HG03575 (cell line): ENCODE results near the gene CASTOR1.

Experiments
- ATAC-seq: cut with Tn5 transposase; IDR thresholded peaks from one replicate; pipeline ENCODE4 v1.9.1; 2021; ENCODE audit not compliant: unreplicated experiment, insufficient number of reproducible peaks, low FRiP score; ENCODE audit errors: extremely low read depth

The CASTOR1 gene

DNA sequence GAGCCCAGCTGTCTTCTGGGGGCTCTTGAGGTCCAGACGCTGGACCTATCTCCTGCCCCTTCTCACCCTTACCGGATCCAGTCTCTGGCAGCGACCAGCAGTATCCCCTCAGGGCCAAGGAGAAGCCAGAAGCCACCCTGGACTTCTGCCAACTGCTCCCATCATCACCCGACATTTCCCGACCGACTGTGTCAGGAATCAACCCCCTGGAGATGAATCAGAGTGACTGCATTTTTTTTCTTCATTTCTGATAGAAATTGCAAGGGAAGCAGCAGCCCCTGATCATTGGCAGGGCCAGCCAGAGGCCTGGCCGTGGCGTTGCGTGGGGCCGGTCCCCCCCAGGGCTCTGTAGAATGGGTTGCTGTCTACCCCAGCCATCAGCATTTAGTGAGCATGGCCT lies 37.6 kb downstream of the CASTOR1 start:
- ATAC-seq = no peak

DNA sequence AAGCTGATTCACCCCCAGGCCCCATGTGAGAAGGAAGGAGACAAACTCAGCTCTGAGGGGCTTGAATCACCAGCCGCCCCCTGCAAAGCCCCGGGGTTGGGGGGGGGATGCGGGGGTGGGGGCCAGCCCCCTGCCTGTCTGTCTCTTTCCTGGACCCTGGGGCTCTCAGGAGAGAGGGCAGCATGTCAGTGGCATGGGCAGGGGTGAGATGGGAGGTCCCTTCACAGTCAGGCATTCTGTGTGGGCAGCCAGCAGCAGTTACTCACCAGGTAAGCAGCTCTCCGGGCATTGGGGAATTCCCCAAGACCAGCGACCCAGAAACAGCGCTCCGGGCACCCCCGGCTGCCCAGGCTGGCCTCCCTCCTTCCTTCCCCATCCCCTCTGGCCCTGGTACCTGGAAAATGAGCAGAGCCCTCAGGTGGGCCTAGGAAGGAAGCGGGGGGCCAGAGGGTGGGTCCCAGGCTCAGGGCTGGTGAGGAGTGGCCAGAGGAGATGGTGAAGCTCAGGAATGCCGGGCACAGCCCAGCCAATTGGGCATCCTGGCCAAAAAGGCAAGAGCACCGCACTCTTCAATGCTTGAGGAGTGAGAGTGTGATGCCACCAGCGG lies 38.5 kb downstream of the CASTOR1 start:
- no peak for ATAC-seq

DNA sequence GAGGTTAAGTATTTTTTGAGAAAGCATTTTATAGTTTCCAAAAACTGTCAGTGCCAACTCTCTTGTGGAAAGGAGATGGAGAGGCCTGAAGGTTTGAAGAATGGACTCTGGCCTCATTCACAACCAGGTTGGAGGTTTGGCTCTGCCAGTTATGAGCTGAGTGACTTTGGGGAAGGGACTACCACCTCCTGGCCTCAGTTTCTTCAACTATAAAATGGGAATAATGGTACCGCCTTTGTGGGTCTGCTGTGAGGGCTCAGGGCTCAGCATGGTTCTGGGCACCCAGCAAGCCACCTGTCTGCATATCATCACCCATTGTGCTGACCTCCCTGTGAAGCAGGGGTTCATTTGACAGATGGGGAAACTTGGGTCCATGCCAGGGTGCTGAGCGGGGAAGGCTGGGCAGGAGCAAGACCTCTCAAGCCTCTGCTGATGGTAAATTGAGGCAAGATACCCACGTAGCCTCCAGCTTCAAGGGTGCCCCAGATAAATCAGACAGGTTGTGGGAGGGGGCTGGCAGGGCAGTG lies 39.2 kb downstream of the CASTOR1 start:
- no peak for ATAC-seq

DNA sequence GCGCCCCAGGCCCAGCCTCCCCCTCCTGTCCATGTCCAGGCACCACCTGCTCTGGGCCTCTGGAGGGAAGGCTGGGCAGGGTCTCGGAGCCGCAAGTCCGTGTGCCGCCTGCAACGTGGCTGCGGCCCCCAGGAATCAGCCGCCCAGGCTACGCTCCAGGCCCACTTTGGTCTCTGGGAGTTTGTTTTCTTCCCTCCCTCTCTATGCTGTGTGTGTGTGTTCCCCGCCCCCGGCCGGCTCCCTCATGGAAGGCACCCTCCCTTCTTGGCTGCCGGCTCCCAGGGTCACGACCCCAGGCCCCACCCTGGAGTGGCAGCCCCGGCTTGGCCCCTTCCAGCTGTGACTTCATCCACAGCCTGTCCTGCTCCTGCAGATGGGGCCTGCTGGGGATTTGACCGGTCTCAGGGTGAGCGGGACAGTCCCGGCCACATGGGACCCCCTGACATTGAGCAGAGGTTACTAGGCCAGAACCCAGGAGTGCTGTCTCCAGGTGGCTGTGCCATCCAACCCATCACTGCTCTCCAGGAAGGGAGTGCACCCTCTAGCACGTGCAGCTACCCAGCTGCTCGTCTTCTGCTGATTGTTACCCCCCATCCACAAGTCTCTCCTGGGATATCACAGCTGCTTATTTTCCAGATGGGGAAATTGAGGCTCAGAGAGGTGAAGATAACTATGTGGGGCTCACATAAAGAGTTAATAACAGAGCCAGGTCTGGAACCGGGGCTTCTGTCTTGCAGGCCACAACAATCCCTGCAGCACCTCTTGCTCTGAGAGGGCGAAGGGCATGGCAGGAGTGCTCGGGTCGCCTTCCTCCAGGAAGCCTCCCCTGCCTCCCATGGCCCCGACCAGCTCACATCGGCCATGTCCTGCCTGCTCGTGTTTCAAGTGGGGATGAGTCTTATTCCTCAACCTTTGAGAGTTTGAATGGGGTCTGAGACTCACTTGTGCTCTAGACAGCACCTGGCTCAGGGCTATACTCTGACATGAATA lies 40.0 kb downstream of the CASTOR1 start:
- no peak for ATAC-seq

DNA sequence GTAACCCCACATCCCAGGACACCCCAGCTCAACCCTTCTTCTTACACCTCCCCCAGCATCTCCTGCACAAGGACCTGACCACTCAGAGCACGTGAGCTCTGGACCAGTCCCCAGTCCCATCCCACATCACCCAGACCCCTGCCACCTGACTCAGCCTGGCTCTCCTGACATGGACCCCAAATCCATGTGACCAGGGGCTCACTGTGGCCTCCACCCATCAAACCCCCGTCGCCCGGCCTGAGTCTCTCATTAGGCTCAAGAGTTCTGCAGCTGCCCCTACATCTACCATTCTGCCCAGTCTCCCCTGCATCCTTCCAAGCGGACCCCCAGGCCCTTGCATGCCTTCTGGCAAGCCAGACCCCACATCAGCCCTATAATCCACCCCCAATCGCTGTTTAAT lies 40.8 kb downstream of the CASTOR1 start:
- no peak for ATAC-seq

DNA sequence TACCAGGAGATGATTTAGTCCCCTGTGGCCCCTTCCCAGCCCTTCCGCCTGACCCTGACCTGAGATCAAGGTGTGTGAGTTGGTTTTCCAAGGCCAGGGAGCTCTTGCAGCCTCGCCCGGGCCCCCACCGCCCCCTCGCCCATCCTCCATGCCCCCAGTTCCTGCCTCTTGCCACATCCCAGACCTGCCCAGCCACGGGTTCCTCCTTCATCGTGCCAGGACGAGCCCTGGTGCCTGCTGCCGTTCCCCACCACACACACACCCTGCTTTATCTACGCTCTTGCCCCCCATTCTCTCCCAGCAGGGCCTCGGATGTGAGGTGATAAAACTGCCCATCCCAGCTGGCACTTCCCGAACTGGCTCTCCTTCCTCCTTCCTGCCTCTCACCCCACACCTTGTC lies 41.3 kb downstream of the CASTOR1 start:
- no peak for ATAC-seq

DNA sequence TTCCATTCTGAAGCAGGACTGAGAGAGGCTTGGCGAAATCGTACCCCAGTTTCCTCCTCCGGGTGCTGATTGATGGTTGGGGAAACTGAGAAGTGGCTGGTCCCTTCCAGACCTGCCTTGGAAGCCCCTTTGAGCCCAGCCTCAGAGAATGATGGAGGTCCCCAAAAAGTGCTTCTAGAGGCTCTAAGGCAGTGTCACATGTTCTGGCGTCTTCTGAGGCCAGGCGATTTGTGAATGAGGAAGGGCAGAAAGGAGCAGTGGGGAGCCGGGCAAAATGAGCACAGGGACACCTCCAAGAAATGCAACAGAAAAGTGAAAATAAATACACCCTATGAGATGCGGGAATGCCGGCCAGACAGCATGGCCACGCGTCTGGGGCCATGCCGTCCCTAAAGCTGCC lies 41.7 kb downstream of the CASTOR1 start:
- no peak for ATAC-seq

DNA sequence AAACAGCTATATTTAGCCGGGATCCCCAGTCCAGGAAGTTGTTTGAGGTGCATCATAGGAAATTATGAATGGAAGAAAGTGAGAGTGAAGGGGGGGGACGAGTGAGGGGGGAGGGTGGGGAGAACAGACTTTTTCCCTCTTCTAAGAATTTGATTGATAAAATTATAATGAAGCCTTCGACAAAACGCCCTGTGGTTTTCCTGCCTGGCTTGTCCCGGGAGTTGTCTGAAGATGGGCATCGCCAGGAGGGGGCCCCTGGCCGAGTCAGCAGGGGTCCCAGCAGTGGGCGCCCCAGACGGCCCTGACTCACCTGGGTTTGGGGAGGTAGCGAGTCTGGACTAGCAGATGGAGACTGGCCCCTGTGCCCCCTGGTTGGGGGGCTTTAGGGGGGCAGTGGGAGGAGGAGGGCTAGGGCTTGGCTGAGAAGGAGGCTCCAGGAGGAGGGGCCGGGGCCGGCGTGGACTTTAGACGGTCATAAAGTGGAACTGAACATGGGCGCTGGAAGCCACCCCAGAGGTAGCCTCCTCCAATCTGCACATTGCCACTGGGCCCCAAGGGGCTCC lies 42.4 kb downstream of the CASTOR1 start:
- ATAC-seq = no peak

DNA sequence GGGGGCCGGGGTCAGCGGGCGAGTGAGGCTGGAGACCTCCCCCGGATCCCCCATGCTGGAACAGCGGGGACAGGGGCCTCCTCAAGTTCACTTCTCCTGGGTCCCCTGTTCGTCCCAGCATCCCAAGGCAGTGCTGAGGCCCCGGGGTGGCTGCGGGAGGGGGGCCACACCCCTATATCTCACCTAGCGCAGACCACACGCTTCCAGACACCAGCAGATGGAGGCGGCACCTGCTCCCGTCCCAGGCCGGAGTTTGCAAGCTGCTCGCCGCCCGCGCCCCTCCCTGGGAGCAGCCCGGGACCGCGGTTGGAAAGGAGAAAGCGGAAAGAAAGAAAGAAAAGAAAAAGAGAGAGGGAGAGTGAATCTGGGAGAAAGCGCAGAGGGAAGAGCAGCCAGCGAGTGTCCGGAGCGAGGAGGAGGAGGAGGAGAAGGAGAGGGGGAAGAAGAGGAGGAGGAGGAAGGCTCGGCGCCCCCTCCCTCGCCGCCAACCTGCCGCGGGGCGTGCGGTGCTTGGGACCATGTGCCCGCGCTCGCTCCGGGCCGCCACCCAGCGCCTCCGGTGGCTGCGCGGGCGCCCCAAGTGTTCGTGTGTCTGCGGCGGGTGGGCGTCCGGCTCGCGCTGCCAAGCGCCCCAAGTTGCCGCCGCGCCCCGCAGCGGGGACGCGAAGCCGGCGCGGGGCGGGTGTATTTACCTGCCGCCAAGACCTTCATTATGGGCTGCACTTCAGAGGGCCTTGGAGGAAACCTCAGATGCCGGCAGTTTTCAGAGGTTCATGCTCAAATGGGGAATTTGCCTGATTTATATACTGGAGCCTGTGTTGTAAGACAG lies 43.1 kb downstream of the CASTOR1 start, which contains the start of gene LIF:
LIF (minus strand) TSS at position 775 of the 829 bp plus-strand sequence; CDS start at position 711, 64 bp downstream.
- no peak for ATAC-seq

DNA sequence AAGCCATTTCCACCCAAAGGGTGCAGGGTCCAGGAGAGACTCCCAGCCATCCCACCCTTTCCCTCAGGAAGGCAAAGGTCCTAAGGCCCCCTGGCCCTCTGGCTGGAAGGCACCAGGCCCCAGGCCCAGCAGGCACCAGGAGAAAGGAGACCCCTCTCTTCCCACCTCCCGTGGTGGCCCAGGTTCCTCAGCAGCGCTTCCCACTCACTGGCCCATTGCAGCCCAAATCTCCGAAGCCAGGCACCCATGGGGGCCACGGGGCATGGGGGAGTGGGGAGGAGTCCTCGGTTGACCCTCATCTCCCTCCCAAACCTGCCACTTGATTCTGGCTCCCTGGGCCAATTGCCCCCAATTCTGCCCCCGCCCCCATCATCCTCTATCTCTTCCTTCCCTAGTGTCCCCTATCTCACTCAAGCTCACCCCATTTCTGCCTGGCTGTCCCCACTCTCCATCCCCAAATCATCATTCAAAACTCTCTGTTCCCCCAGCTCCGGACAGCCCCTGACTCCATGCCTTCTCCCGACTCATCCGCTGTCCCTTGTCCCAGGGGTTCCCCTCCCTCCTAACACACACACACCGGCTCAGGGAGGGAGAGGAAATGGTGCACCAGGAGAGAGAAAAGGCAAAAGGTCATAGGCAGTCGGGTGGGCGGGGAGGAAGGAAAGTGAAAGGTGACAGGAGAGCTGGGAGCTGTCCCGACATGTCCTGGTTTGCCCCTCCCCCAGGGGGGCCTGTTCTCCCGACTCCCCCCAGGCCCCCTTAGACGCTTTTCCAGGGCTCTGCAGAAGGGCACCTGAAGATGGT lies 43.9 kb downstream of the CASTOR1 start:
- ATAC-seq = no peak

DNA sequence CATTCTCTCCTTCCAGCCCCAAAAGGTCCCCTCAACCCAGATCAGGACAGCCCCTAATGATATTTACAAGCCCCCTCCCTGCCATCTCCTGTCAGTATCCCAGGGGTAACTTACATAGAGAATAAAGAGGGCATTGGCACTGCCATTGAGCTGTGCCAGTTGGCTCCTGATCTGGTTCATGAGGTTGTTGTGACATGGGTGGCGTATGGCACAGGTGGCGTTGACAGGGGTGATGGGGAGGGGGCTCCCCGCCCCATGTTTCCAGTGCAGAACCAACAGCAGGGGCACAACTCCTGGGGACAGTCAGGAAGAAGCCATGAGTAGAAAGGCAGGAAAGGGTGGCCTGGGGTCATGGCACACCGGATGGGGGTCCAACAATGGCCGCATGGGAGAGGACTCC lies 44.7 kb downstream of the CASTOR1 start:
- no peak for ATAC-seq

DNA sequence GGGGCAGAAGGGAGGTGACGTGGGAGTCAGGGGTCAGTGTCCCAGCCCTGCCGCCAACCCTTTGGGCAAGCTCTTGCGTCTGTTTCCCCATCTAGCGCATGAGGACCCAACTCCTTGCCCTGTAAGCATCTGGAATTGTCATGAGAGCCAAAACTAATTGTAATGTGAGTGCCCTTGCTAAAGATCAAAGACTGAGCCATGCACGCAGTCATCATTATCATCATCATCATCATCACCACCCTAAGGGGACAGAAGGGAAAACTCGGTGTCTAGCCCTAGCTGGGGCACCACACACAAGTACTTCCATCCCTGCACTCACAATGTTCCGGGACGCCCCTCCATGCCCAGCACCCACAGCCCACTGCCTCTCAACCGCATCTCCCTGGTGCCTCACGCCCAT lies 45.2 kb downstream of the CASTOR1 start:
- no peak for ATAC-seq

DNA sequence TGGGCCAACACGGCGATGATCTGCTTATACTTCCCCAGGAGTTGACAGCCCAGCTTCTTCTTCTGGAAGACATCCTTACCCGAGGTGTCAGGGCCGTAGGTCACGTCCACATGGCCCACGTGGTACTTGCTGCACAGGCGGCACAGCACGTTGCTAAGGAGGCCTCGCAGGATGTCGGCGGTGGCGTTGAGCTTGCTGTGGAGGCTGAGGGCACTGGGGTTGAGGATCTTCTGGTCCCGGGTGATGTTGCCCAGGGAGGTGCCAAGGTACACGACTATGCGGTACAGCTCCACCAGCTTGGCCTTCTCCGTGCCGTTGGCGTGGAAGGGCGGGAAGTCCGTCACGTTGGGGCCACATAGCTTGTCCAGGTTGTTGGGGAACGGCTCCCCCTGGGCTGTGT lies 45.6 kb downstream of the CASTOR1 start:
- no peak for ATAC-seq

DNA sequence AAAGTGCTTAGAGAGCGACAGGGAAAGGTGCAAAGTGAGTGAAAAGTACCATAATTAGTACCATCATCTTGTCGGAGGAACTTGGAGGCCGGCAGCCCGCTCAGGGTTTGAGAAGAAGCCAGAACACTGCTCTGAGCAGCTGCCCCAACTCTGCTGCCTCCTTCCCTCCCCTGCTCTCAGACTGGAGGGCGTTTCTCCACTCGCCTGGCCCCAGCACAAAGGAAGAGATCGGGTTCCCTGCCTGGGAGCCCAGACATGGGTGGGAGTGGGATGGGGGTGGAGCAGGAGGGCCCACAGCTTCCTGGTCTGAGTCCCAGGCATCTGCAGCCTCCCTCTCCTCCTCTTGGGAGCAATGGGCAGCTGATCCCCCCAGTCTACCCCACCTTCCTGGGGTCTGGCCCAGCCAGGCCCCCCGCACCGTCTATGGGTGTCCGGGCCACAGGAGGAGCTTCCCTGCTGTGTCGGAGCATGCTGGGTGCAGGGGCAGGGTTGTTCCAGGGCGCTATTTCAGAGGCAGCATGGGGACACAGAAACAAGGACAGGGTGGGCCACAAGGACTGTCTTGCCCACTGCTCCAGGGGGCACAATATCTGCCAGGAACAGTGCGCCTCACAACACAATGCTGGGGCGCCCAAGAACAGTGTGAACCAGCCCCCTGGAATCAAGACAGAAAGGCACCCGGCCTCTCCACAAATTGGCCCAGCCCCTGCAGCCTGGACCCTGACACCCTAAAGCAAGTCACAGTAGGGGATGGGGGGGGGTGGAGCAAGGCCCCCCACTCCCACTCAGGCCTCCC lies 47.5 kb downstream of the CASTOR1 start:
- no peak for ATAC-seq

DNA sequence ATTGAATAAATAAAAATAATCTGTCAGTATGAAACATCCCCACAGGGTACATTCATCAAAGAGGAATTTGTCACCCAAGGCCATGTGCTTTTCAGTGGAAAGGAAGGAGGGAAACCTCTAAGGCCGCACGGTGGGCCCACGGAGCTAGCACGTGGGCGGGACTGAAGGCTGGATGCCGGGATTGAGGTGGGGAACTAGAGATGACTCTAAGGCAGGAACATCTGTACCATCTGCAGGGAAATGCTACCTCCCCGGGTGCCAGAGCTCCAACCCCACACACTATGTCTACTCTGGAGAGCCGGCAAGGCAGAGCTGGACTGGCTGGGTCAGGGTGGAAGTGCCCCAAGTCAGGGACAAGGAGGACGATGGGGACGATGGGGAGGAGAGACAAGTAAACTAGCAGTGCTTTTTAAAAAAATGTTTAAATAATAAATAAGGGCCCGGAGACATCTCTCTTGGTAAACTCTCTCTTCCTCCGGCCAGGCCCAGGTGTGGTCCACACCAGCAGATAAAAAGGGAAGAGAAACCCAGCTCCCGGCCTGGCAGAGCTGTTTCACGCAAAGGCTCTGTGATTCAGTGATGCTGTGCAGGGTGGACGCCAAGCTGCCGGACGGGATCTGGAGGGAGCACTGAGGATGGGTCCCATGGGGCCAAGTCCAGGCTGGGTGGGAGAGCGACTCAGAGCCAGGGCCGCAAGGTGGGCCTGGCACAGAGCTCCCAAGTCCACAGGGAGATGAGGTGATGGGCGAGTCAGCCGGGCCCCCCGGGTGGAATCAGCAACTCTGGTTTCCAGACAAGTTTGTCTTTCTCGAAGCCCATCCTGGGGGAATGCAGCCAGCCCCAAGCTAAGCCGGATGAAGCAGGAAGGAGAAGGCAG lies 48.5 kb downstream of the CASTOR1 start:
- ATAC-seq = no peak

DNA sequence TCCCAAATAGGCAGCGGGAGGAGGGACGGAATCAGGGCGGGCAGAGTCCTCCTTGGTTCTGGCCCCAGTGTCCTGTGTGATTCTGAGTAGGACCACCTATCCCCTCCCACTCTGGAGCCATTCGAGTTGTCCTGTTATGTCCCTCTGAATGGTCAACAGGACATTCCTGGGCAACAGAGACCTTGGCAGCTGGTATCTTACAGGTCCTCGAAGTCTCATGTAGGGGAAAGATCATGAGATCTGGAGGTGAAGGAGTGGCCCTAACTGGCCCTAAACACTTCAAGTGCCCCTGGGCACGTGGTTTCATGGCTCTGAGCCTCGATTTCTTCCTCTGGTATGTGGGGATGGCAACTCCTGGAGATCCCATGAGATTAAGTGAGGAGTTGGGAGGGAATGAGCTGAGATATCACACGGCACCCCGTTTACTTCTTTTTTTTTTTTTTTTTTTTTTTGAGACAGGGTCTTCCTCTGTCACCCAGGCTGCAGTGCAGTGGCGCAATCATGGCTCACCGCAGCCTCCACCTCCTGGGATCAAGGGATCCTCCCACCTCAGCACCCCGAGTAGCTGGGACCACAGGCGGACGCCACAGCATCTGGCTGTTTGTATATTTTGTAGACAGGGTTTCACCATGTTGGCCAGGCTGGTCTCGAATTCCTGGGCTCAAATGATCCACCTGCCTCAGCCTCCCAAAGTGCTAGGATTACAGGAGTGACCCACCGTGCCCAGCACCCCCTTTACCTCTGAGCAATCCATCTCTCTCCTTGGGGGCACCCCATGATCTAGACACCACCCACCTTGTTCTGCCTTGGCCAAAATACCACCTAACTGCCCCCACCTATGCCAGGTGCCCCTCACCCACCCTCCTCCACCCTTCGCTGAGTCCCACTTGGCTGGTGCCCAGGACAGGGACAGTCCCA lies 49.6 kb downstream of the CASTOR1 start:
- no peak for ATAC-seq
